ENCODE data around the gene CHGA.

Gene CHGA

DNA sequence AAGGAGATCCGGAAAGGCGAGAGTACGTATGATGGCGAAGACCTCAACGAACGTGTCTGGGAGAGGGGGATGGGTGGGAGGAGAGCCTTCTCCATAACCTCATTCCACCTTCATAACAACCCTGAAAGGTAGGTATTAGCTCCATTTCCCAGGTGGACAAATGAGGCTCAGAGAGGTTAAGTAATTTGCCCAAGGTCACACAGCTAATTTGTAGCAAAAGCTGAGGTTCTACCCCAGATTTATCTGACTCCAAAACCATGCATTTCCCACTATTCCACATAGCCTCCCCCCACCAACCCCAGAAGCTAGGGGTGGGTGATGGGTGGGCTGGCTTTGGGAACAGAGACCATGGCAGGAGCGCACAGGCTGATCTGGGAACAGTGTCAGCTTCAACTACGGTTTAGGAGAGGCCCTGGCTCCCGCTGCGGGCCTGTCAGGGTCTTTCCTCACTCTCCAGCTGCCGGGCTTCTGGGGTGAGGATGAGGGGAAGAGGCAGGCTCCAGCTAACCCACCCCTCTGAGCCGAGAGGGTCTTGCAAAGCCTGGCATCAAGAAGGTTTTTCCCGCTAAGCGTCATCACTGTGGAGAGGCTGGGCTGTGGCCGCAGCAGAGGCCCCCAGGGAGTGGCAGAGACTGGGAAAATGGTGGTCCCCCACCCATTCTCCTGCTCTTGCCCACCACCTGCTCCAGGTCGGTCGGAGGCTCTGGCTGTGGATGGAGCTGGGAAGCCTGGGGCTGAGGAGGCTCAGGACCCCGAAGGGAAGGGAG lies 8.9 kb downstream of the CHGA start:
- no peak for DNase-seq

DNA sequence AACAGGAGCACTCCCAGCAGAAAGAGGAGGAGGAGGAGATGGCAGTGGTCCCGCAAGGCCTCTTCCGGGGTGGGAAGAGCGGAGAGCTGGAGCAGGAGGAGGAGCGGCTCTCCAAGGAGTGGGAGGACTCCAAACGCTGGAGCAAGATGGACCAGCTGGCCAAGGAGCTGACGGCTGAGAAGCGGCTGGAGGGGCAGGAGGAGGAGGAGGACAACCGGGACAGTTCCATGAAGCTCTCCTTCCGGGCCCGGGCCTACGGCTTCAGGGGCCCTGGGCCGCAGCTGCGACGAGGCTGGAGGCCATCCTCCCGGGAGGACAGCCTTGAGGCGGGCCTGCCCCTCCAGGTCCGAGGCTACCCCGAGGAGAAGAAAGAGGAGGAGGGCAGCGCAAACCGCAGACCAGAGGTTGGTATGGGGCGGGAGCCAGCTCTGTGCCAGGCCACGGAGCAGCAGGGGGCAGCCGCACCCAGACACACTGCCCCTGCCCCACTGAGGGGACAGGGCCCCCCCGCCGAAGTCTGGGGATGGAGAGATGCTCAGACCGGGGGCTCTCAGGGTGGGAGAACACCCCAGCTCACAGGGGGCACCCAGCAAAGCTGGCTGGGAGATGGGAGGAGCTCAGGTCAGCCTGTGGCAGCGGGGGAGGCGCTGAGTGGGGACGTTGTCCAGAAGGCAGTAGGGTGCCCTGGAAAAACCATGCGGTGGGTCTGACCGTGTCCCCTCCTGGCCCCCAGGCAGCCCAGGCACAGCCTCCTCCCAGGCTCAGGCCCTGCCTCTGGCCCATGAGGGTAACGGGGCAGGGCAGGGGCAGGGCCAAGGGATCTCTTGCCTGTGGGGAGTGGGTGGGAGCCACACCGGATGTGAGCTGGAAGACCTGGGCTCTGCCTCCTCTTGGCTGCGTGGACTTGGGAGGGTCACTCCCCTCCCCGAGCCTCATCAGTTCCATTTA lies 9.8 kb downstream of the CHGA start:
- DNase-seq = no peak

DNA sequence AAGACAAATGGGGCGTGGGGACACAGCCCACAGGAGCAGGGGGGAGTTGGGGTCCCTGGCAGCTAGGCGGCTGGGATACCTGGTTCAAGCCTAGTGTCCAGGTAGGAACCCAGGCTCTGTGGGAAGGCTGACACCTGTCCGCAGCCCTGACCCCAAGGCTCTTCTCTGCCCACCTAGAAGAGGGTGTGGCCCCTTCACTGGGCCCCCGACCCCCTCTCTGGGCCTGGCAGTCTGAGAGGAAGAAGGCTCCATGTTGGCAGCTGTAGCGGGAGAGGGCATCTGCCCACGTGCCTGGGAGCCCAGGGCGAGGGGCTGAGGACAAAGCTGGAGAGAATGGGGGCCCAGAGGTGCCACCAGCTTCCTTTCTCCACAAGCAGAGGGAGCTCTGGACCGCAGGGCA lies 10.5 kb downstream of the CHGA start:
- no peak for DNase-seq

DNA sequence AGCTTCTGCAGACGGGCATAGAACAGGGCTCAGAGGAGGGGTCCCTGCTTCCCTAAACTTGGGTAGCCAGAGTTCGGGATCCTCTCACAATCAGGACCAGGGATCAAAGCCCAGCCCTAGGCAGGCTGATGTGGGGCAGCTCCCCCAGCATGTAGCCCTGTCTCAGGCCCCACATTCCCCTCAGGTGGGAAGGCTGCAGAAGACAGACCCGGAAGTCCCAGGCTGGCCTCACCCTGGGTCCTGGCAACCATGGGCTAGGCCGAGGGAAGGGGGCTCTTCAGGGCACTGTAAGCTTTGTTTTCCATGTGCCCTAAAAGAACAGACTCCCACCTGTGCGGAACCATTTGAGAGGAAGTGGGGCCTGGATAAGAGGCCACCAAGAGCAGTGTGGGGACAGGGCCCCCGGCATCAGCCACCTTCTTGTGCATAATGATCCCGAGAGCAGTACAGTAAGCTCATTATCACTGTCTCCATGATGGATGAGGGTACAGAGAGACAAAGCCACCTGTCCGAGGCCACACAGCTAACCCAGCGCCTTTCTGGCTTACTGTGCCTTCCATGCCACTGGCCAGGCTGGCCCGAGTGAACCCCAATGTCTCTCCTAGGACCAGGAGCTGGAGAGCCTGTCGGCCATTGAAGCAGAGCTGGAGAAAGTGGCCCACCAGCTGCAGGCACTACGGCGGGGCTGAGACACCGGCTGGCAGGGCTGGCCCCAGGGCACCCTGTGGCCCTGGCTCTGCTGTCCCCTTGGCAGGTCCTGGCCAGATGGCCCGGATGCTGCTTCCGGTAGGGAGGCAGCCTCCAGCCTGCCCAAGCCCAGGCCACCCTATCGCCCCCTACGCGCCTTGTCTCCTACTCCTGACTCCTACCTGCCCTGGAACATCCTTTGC lies 11.5 kb downstream of the CHGA start:
- DNase-seq = no peak

DNA sequence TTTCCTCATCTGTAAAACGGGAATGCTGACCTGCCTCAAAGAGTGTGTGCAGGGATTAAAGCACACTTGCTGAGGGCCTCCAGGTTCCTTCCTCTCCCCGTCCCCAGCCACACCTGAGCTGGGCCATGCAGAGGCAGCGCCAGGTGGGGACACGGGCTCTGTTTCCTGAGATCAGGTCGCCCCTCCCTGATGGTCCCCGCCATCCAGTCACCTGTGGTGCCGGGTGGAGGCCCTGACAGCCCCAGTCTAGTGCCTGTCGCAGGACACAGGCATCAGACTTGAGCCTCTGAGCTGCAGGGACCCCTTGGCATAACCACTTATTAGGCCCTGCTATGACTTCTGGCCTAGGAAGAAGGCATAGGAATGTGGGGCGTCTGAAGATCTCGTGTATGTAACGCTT lies 12.5 kb downstream of the CHGA start:
- no peak for DNase-seq

DNA sequence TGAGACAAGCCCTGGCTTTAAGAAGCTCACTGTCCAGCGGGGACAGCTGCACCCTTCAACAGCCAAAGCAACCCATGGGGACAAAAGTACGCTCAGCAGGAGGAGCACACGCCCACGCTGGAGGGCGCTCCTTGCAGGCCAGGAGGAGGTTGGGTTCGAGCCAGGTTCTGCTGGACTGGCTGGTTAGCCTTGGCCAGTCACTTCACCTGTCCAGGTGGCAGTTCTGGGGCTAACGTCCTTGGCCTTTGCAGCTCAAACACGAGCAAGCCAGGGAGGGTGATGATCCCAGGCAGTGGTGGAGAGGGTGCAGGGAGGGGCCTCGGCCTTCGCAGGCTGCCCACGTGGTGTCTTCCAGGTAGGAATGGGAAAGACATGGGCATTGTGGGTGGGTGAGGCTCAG lies 13.1 kb downstream of the CHGA start:
- no peak for DNase-seq

DNA sequence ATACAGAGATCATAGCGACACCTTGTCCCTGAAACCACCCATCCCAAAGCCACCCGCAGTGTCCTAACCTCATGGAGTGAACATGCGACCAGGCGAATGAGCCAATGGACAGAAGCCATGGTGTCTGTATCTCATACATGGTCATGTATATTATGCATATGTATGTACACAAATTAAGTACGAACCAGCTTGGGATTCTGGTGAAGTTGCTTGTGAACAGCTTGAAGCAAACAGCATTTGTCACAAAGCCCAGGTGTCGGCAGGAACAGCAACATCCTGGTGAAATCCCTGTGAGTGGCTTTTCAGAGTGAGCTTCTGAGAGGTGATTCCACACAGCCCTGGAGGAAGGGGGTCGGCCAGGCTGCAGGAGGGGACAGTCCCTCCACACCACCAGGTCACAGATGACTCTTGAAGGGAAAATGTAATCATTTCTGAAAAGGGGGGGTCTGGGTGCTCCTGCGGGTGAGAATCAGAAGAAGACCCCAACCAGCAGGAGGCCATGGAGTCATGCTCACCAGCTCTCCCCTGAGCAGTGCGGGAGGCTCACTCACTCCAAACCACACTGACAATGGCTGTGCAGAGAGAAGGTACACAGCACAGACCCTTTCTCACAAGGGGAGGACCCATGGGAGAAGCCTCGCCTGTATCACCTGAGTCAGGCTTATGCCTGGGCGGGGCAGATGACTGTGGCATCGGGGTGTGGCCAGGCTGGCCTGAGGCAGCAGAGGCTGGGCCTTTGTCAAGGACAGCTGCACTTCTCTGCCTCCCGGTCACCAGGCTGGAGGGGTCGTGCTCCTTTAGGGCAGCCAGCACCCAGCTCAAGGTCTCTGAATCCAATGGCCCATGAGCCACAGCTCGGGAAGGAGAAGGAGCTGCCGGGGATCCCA lies 14.3 kb downstream of the CHGA start:
- DNase-seq = no peak

DNA sequence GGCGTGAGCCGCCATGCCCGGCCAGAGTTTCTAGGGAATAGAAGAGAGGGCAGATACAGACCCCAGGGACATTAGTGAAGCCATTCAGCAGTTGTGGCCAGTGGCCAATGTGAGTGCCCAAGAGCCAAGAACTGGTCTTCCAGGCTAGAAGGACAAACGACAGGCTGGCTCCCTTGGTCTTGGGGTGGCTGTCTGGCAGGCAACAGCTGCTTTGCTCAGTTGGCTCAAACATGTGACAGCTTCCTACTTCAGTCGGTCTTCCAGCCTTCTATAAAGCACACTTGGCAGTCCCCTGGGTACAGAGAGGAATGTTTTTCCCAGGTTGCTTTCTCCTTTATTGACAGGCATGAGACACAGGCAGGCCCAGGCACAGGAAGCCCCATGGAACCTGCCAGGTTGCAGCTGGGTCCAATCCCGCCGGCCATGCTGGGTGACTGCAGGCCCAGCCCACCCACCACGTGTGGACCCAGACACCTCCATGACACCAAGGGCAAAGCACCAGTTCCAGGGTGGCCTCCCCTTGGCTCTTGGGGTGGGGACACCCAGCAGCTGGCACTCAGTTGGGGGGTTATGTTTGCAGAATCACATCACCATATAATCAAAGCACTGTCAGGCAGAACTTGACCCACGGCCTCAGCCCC lies 15.4 kb downstream of the CHGA start:
- DNase-seq = no peak

DNA sequence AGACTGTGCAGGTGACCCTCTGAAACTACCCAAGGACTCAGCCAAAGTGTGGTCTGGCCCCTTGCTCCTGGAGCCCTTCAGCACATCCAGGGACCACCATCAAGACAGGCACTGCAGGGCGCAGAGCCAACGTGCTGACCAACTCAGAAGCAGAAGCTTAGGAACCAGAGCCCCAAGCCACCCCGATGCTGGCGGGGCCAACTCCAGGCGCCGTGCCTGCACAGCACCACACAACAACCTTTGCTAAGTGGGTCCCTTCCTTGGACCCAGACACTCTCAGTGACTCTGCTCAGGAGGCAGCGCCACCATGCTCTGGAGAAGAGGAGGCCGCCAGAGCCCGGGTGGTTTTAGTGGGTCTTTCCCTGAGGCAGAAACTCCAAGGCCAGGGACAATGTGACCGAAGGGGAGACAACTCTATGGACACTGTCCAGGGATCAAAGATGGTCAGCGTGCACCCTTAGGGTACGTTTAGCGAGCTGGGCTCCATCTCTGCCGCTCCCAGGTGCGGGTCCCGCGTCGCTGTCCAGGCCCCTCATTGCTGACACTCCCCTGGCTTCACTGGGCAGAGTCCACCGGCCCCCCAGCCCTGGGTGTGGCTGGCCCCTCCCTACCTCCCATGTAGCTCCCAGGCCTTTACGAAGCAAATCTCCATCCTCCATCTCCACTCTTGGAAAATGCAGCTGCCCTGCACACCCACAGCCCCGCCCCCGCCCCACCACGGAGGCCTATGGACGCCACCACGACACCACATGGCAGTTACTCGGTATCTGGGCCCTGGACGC lies 16.1 kb downstream of the CHGA start:
- no peak for DNase-seq

DNA sequence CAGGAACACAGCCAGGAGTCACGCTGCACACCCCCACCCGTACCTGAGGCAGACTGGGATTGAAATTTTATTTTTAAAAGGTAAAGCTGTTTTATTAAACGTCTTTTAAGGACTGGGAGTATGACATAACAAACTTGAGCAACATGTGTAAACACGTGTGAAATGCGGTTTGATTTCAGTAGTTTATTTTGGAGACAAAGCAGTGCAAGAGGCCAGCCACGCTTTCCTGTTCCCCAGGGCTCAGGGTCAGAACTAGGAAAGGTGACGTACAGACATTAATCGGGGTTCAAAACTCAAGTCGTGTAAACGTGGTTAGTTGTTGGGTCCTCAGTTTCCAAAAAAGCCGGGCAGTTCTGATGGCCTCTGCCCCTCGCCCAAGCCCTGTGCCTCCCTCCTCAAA lies 16.7 kb downstream of the CHGA start:
- no peak for DNase-seq

DNA sequence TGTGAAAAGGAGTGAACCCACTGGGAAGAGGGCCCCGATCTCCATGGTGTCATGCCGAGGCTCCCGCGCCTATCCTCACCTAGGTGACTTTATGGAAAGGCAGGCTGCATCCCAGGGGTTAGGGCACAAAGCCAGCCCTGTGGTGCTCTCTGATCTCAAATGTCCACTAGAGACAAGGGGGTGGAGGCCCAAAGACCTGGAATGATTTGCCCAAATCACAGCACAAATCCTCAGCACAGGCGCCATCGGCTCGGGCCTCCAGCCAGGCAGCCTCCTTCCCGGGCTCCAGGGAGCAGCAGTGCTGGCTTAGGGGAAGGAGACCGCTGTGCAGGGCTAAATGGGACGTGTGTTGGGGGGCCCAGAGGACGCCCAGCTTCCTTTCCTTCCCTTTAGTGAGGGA lies 17.6 kb downstream of the CHGA start:
- no peak for DNase-seq

DNA sequence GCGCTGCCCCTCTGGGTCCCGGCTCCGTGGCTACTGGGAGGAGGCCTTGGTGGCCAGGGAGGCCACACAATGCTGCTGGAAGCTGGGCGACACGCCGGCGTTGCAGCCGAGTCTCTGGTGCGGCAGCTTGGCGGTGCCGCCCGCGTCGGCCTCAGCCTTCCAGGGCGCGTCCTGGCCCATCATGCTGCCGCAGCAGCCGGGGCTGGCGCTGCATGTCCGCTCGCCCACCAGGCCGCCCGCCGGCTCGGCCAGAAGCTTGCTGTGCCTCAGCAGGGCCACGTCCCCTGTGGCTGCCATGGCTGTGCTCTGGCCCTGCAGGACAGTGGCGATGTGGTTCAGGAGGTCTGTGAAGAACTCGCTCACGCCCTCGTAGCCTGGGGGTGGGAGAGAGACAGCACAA lies 18.6 kb downstream of the CHGA start:
- DNase-seq = no peak

DNA sequence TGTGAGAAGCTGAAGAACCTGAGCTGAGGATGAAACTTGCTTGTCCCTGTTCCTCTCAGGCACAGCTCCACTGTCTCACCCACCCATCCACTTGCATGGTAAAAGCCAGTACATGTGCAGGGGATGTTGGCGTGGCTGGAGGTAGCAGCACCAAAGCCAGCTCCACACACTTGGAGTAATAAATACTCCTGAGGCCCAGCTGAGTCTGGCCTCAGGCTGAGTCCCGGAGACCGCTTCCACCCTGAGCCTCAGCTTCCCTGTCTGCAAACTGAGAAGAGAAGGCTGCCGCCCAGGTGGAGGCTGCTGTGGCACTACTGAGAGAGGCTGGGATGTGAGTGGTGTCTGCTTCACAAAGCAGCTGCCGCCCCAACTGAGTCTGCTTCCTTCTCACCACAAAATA lies 19.2 kb downstream of the CHGA start:
- no peak for DNase-seq

DNA sequence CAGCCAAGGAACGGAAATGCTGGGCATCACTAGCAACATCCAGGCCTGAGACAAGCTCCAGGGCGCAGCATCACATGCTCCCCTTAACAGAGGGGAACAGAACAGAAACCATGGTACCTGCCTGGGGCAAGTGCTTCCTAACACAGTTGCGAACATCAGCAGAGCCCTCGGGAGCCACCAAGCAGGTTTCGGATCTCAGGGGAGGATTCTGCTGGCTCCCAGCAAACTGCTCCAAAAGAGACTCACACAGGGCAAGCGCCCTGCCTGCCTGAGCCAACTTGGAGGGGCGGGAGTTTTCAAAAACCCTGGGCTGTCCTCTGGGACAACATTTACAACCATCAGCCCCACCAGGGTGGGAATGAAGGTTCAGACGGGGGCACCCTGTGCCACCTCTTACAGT lies 19.6 kb downstream of the CHGA start:
- no peak for DNase-seq

DNA sequence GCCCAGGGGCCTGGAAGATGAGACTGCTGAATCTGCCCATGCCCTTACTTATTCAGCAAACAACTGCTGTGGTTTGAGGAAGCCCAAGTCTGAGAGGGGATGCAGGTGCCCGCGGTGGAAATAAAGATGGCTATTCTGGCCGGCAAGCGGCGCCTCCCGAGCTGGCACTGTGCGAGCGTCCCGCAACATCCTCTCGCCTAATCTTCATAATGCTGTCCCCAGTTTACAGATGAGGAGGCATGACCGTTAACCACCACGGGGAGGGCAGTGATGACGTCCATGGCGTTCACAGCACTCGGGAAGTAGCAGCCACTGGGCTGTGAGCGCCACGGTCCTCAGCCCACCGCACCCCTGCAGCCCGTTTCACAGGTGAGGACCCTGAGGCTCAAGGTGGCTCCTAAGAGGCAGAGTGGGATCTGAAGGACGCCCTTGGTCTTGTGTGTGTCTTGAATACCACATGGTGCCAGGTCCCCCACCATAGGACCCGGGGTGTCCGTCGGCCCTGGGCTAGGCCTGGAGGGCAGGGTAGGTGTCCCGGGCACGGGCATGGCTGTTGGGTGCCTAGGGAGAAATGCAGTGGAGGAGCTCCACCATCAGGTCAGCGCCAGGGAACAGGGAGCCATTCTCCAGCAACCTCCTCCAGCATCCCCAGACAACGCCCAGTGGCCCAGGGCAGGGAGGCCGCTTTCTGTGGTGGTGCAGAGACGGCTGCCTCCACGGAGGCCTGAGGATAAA lies 20.2 kb downstream of the CHGA start:
- no peak for DNase-seq

DNA sequence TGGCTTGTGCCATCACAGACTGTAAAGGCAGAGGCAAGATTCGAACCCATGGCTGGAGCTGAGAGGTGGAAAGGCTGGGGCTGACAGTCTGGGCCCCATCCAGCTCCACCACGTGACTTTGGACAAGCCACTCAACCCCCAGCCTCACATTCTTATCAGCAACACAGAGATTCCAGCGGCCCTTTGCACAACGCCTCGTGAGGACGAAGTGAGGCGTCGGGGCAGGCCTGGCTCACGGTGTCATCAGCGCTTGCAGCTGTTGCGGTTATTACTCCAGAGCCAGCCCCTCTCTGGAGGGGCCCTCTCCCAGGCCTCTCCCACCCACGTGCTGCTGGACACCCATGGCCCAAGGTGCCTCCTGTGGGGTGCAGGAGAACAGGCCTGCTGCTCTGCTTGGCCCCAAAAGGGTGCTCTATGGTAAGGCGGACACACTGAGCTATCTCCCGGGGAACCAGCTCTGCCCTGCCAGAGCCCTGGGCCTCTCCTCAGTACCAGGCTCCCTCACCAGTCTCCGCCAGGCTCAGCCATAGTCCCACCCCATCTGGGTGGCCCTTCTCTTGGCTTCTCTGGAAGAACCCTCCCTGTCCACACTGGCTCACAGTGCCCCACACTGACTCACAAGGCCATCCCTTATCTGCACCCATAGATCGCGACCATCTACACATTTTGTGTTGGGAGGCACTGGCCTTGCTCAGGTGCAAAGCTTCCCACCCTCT lies 21.1 kb downstream of the CHGA start:
- DNase-seq = no peak

DNA sequence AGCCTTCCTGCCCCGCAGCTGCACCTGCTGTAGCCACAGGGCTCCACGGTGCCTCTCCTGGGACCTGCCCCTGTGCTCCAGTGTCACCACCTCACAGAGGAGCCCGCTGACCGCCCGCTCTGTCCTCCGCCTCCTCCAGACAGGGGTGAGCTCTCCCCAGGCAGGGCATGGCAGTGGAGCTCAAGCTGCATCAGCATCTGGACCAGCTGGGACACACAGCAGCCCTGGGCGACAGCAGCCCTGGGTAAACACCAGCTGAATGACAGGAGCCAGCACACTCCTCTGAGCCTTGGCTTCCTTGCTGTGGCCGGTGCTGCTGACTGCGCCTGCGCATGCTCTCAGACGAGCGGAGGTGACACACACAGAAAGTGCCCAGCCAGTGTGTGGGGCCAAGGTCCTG lies 22.0 kb downstream of the CHGA start:
- DNase-seq = no peak

DNA sequence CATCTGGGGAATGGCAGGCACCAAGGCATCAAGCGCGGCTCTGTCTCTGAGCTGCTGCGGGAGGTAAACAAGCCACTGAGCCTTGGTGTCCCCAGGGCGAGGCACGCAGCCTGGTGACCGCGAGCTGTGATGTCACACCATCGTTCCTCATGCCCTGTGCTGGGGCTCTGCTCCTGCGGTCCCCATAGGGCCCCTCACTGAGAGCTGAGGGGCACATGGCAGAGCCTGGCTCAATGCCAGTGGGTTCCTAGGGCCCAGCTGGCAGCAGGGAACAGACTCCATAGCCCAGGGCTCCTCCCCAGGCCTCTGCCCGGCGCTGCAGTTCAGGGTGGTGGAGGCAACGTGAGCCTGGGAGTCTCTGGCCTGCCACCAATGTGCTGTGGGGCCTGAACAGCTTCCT lies 22.6 kb downstream of the CHGA start:
- no peak for DNase-seq
